Loucy (cell line): ENCODE measurements around the gene CETN1.

Experiments
- EZH2phosphoT487 ChIP-seq: fragments of 200-600 bp; IDR thresholded peaks from 2 replicates; pipeline ENCODE4 v1.6.1; 2018; ENCODE audit warnings: antibody characterized with exemption, mild to moderate bottlenecking, moderate library complexity, borderline replicate concordance
- TF ChIP-seq, protein P1 (sequence below): fragments of 200-600 bp; sonication (generic); conservative IDR thresholded peaks from 2 replicates; pipeline ENCODE4 v1.5.1; 2014; ENCODE audit warnings: mild to moderate bottlenecking, antibody characterized with exemption, low read length

- TF ChIP-seq, protein P1, sequence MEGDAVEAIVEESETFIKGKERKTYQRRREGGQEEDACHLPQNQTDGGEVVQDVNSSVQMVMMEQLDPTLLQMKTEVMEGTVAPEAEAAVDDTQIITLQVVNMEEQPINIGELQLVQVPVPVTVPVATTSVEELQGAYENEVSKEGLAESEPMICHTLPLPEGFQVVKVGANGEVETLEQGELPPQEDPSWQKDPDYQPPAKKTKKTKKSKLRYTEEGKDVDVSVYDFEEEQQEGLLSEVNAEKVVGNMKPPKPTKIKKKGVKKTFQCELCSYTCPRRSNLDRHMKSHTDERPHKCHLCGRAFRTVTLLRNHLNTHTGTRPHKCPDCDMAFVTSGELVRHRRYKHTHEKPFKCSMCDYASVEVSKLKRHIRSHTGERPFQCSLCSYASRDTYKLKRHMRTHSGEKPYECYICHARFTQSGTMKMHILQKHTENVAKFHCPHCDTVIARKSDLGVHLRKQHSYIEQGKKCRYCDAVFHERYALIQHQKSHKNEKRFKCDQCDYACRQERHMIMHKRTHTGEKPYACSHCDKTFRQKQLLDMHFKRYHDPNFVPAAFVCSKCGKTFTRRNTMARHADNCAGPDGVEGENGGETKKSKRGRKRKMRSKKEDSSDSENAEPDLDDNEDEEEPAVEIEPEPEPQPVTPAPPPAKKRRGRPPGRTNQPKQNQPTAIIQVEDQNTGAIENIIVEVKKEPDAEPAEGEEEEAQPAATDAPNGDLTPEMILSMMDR, result no peak
- TF ChIP-seq EZH2phosphoT487, result no peak
These were observed 15.4 kb downstream of the CETN1 start for GRCh38 chr18:595571-595970.
